Adipocyte (in vitro differentiated cells): ENCODE results near the gene S100A4.
A peak's percentile ranks its signal among the peaks of the same experiment; 100 is the strongest.

ENCODE experiments used
- DNase-seq: peaks from one replicate; pipeline ENCODE4 v3.0.0-alpha.2; 2015; ENCODE audit warnings: low read depth
- H3K27me3 ChIP-seq: replicated peaks from 2 replicates; pipeline ENCODE4 v1.7.0; 2013; ENCODE audit warnings: mild to moderate bottlenecking, low read length, moderate library complexity; ENCODE audit not compliant: control insufficient read depth, insufficient read depth
- H3K36me3 ChIP-seq: 2 replicates; pipeline ENCODE4 v1.7.0; 2013; ENCODE audit warnings: low read length, mild to moderate bottlenecking, moderate library complexity; ENCODE audit not compliant: control insufficient read depth, insufficient read depth, severe bottlenecking
- H3K4me1 ChIP-seq: 2 replicates; pipeline ENCODE4 v1.7.0; 2013; ENCODE audit warnings: mild to moderate bottlenecking, low read length, moderate library complexity; ENCODE audit not compliant: control insufficient read depth, insufficient read depth
- H3K4me3 ChIP-seq: 2 replicates; pipeline ENCODE4 v1.7.0; 2013; ENCODE audit warnings: mild to moderate bottlenecking, low read length, moderate library complexity
- H3K9ac ChIP-seq: 2 replicates; pipeline ENCODE4 v1.7.0; 2013; ENCODE audit warnings: mild to moderate bottlenecking, low read length, moderate library complexity
- H3K9me3 ChIP-seq: 2 replicates; pipeline ENCODE4 v1.7.0; 2013; ENCODE audit warnings: mild to moderate bottlenecking, low read length, moderate library complexity; ENCODE audit not compliant: control insufficient read depth

The S100A4 gene

GRCh38 chr1:153537376-153537730 is 8.3 kb downstream of the S100A4 start:
- DNase-seq: no peak
- no peak overlapping the region for H3K9ac ChIP-seq
- H3K27me3 ChIP-seq: no peaks in the 10 kb centered on the region
- no peaks in the 10 kb centered on the region for H3K9me3 ChIP-seq
- H3K4me1 ChIP-seq: peaks cover 48% of the 10 kb centered on the region
- H3K36me3 ChIP-seq: peaks cover 11% of the 10 kb centered on the region
- H3K4me3 ChIP-seq: no peak overlapping the region

- H3K4me3 ChIP-seq: peak overlapping the region; percentile 80
- DNase-seq: no peak
- H3K27me3 ChIP-seq: no peaks in the 10 kb centered on the region
- H3K36me3 ChIP-seq: peaks cover 11% of the 10 kb centered on the region
- H3K9me3 ChIP-seq: no peaks in the 10 kb centered on the region
- peak overlapping the region; percentile 88 for H3K9ac ChIP-seq
- H3K4me1 ChIP-seq: peaks cover 43% of the 10 kb centered on the region
Measured at GRCh38 chr1:153536671-153537375, 8.8 kb downstream of the S100A4 start.

- H3K4me3 ChIP-seq: peak overlapping the region; percentile 92
- H3K9ac ChIP-seq: peak overlapping the region; percentile 99
- H3K27me3 ChIP-seq: no peaks in the 10 kb centered on the region
- H3K36me3 ChIP-seq: peaks cover 11% of the 10 kb centered on the region
- DNase-seq: peak; percentile 97
- no peaks in the 10 kb centered on the region for H3K9me3 ChIP-seq
- peaks cover 41% of the 10 kb centered on the region for H3K4me1 ChIP-seq
Measured at GRCh38 chr1:153536012-153536670, 9.5 kb downstream of the S100A4 start.

- H3K4me1 ChIP-seq: peaks cover 34% of the 10 kb centered on the region
- peaks cover 11% of the 10 kb centered on the region for H3K36me3 ChIP-seq
- H3K9me3 ChIP-seq: no peaks in the 10 kb centered on the region
- peak; percentile 63 for DNase-seq
- peak within 1 kb of the TSS; percentile 99 for H3K9ac ChIP-seq
- H3K4me3 ChIP-seq: peak within 1 kb of the TSS; percentile 92
- H3K27me3 ChIP-seq: no peaks in the 10 kb centered on the region
Measured at GRCh38 chr1:153535242-153536011, 10.2 kb downstream of the S100A4 start, which contains the start of gene S100A6. Gene S100A6 (minus strand): TSS chr1:153535991. CDS start chr1:153535339, 652 bp downstream.

- no peak for DNase-seq
- peak overlapping the region; percentile 92 for H3K4me3 ChIP-seq
- H3K9me3 ChIP-seq: no peaks in the 10 kb centered on the region
- peaks cover 11% of the 10 kb centered on the region for H3K36me3 ChIP-seq
- no peaks in the 10 kb centered on the region for H3K27me3 ChIP-seq
- H3K4me1 ChIP-seq: peaks cover 32% of the 10 kb centered on the region
- H3K9ac ChIP-seq: peak overlapping the region; percentile 99
Measured at GRCh38 chr1:153534925-153535241, 10.7 kb downstream of the S100A4 start.

- Histone ChIP-seq H3K9ac (peak overlapping the region; percentile 99), H3K27me3 (no peaks in the 10 kb centered on the region), H3K4me3 (peak overlapping the region; percentile 92), H3K4me1 (peaks cover 32% of the 10 kb centered on the region), H3K36me3 (peaks cover 11% of the 10 kb centered on the region), H3K9me3 (no peaks in the 10 kb centered on the region)
- peak; percentile 57 for DNase-seq
Measured at GRCh38 chr1:153534226-153534924, 11.2 kb downstream of the S100A4 start.

- Histone ChIP-seq H3K4me1 (peaks cover 32% of the 10 kb centered on the region), H3K27me3 (no peaks in the 10 kb centered on the region), H3K36me3 (peaks cover 11% of the 10 kb centered on the region), H3K4me3 (peak overlapping the region; percentile 92), H3K9ac (peak overlapping the region; percentile 99), H3K9me3 (no peaks in the 10 kb centered on the region)
- peak; percentile 75 for DNase-seq
Measured at GRCh38 chr1:153533689-153534201, 11.9 kb downstream of the S100A4 start.

GRCh38 chr1:153532769-153533599 is 12.6 kb downstream of the S100A4 start:
- Histone ChIP-seq H3K36me3 (peaks cover 11% of the 10 kb centered on the region), H3K4me1 (peaks cover 32% of the 10 kb centered on the region), H3K27me3 (no peaks in the 10 kb centered on the region), H3K9me3 (no peaks in the 10 kb centered on the region), H3K4me3 (peak overlapping the region; percentile 92), H3K9ac (peak overlapping the region; percentile 99)
- peak; percentile 96 for DNase-seq

GRCh38 chr1:153532181-153532580 is 13.4 kb downstream of the S100A4 start:
- Histone ChIP-seq H3K4me1 (peaks cover 32% of the 10 kb centered on the region), H3K9ac (peak overlapping the region; percentile 99), H3K36me3 (peaks cover 11% of the 10 kb centered on the region), H3K4me3 (no peak overlapping the region), H3K9me3 (no peaks in the 10 kb centered on the region), H3K27me3 (no peaks in the 10 kb centered on the region)
- no peak for DNase-seq

GRCh38 chr1:153531638-153532037 is 14.0 kb downstream of the S100A4 start:
- no peak overlapping the region for H3K9ac ChIP-seq
- H3K9me3 ChIP-seq: no peaks in the 10 kb centered on the region
- H3K4me3 ChIP-seq: no peak overlapping the region
- H3K4me1 ChIP-seq: peaks cover 32% of the 10 kb centered on the region
- no peaks in the 10 kb centered on the region for H3K27me3 ChIP-seq
- peaks cover 11% of the 10 kb centered on the region for H3K36me3 ChIP-seq
- DNase-seq: no peak
